ENCODE results near the gene KCNAB1. TPM values are rescaled to one million over a fixed set of nuclear protein-coding genes. Genes with fewer than 3 reads are reported as not detected.

KCNAB1 gene
- total RNA-seq, 1 experiment from 2014 or later: not detected

DNA sequence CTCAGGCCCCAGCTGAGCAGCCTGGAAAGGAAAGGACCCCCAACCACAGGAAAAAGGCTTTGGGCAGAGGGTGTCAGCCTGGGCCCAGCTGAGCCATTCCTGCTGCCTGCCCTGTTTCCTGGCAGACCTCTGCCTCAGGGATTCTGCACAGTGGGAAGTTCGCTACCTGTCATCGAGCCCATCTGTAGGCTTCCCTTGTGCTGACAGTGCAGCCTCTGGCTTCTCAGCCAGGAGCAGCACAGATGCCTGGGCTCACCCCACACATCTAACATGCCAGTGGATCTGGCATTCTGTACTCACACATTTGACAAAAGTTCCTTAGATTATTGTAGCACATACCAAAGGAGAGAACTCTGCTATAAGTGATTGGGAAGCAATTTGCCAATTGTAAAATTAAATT lies 232.3 kb downstream of the KCNAB1 start:
- no peak overlapping the region for H2AFZ ChIP-seq (ENCODE audit: low read depth, low read length, poor library complexity, severe bottlenecking)
- ChIA-PET POLR2A (no interaction called here), RAD21 (ENCODE audit: low non-redundant PET in 1 of 2, low total read pairs in 2 of 2, uncharacterized antibody in 2 of 2, unreplicated experiment in 2 of 2) (no interaction called here), CTCF (no interaction called here)
- ATAC-seq: no peak
- no peaks in the 10 kb centered on the region for H3K9me2 ChIP-seq (ENCODE audit: insufficient read depth)
- no peaks in the 10 kb centered on the region for H4K20me1 ChIP-seq (ENCODE audit: insufficient read depth)
- H3K4me1 ChIP-seq (ENCODE audit: control insufficient read depth in 1 of 2, insufficient read depth in 2 of 2, low read length in 2 of 2): peaks cover 0 to 4% of the 10 kb centered on the region in 2 experiments; a peak in 2 of 4 replicates
- H3K4me3 ChIP-seq (replicated peaks in 1 of 2; ENCODE audit: low read depth in 1 of 2, low read length in 2 of 2): no peak overlapping the region
- no peaks in the 10 kb centered on the region for H3K9me3 ChIP-seq (ENCODE audit: control insufficient read depth in 1 of 2, insufficient read depth in 1 of 2, low read depth in 1 of 2, low read length in 2 of 2)
- no peak overlapping the region for H3K9ac ChIP-seq (ENCODE audit: low read length)
- no TSS peak for BruUV-seq (replicated peaks)
- intact Hi-C loops (cut with micrococcal nuclease): no loop called here
- no peaks in the 10 kb centered on the region for H3K79me2 ChIP-seq (ENCODE audit: insufficient read depth, low read length)
- no peaks in the 10 kb centered on the region for H3K36me3 ChIP-seq (ENCODE audit: control insufficient read depth in 1 of 2, insufficient read depth in 2 of 2, low read length in 2 of 2)
- no peak overlapping the region for H3K4me2 ChIP-seq (ENCODE audit: low read length)
- DNase-seq (ENCODE audit: low read depth, low spot score): no peak
- no peak overlapping the region for H3K27ac ChIP-seq (ENCODE audit: low read depth, low read length)
- H3K27me3 ChIP-seq (ENCODE audit: insufficient read depth, low read length): no peaks in the 10 kb centered on the region
- no peak for TF ChIP-seq ZFX (IDR thresholded peaks at IDR 0.05)
- no peak for TF ChIP-seq ELF1 (IDR thresholded peaks at IDR 0.05; ENCODE audit: borderline replicate concordance, low read depth)
- TF ChIP-seq, protein P1, sequence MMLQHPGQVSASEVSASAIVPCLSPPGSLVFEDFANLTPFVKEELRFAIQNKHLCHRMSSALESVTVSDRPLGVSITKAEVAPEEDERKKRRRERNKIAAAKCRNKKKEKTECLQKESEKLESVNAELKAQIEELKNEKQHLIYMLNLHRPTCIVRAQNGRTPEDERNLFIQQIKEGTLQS (IDR thresholded peaks at IDR 0.05): no peak
- no peak for TF ChIP-seq POLR2AphosphoS5 (IDR thresholded peaks at IDR 0.05; ENCODE audit: low read depth, low read length)
- TF ChIP-seq SRF (IDR thresholded peaks at IDR 0.05; ENCODE audit: low read depth): no peak
- TF ChIP-seq CEBPB (IDR thresholded peaks at IDR 0.05; ENCODE audit: low read depth): no peak
- no peak for TF ChIP-seq EZH2phosphoT487 (IDR thresholded peaks at IDR 0.05; ENCODE audit: borderline replicate concordance)
- no peak for TF ChIP-seq RAD21 (IDR thresholded peaks at IDR 0.05; ENCODE audit: low read depth)
- no peak for TF ChIP-seq EZH2 (IDR thresholded peaks at IDR 0.05)
- no peak for TF ChIP-seq TCF7L2 (IDR thresholded peaks at IDR 0.05; ENCODE audit: borderline replicate concordance, extremely low read depth, insufficient read depth, insufficient read length)
- TF ChIP-seq, protein P2, sequence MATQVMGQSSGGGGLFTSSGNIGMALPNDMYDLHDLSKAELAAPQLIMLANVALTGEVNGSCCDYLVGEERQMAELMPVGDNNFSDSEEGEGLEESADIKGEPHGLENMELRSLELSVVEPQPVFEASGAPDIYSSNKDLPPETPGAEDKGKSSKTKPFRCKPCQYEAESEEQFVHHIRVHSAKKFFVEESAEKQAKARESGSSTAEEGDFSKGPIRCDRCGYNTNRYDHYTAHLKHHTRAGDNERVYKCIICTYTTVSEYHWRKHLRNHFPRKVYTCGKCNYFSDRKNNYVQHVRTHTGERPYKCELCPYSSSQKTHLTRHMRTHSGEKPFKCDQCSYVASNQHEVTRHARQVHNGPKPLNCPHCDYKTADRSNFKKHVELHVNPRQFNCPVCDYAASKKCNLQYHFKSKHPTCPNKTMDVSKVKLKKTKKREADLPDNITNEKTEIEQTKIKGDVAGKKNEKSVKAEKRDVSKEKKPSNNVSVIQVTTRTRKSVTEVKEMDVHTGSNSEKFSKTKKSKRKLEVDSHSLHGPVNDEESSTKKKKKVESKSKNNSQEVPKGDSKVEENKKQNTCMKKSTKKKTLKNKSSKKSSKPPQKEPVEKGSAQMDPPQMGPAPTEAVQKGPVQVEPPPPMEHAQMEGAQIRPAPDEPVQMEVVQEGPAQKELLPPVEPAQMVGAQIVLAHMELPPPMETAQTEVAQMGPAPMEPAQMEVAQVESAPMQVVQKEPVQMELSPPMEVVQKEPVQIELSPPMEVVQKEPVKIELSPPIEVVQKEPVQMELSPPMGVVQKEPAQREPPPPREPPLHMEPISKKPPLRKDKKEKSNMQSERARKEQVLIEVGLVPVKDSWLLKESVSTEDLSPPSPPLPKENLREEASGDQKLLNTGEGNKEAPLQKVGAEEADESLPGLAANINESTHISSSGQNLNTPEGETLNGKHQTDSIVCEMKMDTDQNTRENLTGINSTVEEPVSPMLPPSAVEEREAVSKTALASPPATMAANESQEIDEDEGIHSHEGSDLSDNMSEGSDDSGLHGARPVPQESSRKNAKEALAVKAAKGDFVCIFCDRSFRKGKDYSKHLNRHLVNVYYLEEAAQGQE (IDR thresholded peaks at IDR 0.05; ENCODE audit: low read depth): no peak

All from HCT116 (cell line).